GM18511 (cell line): ENCODE measurements around the gene CORO6.
"Not testable (repeated sequence)": the region's sequence is repeated elsewhere in the genome, so short reads cannot be mapped to it uniquely, and the experiment has no call there.

Experiments used
- ATAC-seq: cut with Tn5 transposase; IDR thresholded peaks from one replicate; pipeline ENCODE4 v1.9.1; 2021; ENCODE audit warnings: mild to moderate bottlenecking, moderate library complexity; ENCODE audit not compliant: unreplicated experiment

CORO6 gene

DNA sequence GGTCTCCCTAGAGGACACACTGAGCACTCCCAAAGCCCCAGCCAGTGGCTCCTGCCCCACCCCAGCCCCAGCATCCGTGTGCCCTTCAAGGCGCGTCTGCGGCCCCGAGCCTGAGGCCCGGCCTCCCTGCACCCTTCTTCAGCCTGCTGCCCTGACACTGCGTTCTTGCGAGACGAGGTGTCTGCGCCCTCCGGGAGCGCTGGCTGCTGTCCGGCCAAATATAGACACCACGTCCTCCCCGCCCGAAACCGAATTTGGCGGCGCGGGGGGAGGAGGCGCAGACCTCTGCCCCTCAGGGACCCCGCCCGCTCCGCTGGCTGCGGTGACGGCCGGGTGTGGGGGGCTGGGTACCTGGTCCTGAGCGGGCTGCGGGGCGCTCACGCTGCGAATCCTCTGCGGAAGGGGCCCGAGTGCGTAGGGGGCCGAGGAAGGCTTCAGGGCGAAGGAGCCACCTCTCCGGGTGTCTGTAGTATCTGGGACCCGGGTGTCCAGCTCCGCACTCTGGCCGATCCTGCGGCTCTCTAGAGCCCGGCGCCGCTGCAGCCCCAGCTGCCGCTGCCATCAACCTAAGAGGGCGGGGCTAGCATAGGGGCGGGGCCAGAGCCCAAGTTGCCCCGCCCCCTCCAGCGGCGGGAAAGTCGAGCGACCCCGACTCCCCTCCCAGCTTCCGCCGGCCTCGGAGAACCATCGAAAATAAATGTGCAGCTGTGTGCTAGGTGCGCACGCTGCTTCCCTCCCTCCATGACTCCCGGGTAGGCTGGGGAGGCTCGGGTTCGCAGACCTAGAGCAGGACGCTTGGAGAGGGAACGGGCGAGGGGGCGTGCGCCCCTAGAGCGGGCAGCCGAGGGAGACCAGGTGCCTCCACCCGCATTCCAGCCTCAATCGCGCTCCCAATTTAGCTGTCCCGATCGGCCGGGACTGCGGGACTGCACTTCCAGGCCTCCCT lies at the start of gene CORO6:
TSS of gene CORO6 (minus strand) at position 576 of the 946 bp plus-strand sequence. CDS start 1,491 bp downstream, outside the sequence.
- peak; percentile 61 for ATAC-seq

DNA sequence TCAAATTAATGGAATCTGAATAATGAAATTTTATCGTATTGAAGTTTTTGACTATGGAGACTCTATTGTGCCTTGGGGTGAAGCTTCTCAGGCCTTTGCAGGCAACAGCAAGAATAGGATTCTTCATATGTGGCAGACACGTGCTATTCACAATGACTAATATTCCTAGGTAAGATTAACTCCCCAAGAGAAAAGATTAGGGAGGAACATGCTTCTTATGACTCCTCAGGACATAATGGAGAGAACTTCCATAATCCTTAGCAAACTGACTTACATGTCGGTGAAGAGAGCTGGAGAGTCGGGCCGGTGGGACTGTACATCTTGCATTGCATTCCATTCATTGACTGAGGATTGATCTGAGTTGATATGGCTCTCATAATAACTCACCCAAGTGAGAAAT lies 48.9 kb upstream of the CORO6 start:
- ATAC-seq: no peak

DNA sequence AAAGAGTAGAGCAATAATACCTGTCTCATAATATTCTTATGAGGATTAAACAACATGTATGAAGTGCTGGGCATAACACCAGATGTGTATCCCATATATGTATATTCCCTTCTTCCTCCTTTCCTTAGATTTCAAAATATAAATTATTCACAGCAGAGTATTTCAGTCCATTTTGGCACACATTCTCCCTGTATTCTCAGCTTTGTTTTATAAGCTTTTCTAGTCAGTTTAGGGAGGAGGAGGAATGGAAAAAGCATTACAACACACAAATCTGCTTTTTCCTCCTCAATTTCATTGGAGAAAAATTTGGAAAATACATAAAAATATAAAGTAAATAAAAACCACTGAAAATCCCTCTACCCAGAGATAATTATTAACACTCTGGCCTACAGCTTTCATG lies 46.6 kb upstream of the CORO6 start:
- ATAC-seq: no peak

DNA sequence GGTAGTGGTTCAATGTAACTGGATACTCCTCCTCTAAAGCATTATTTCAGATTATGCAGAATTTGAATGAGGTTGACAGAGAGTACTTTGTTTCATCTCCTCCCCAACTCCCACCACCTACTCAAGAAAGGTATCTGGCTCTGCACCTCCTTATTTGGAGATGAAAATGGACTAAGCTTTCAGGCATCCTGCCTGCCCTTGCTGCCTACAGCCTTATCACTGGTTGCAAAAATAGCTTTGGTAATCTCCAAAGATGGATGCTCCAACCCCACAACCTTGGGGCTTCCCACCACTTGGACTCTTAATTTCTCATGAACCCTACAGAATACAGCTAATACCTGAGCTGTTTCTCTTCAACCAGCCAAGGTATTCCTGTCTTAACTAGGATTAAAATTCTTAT lies 45.3 kb upstream of the CORO6 start:
- ATAC-seq: no peak

GRCh38 chr17:29665481-29665810 lies 42.7 kb upstream of the CORO6 start:
- no peak for ATAC-seq

GRCh38 chr17:29664743-29665480 lies 42.2 kb upstream of the CORO6 start:
- ATAC-seq: no peak

- no peak for ATAC-seq
Observed at GRCh38 chr17:29663155-29663554, 40.4 kb upstream of the CORO6 start.

- no peak for ATAC-seq
Observed at GRCh38 chr17:29661213-29661612, 38.5 kb upstream of the CORO6 start.

GRCh38 chr17:29659155-29659554 lies 36.4 kb upstream of the CORO6 start:
- ATAC-seq: no peak

- no peak for ATAC-seq
Observed at GRCh38 chr17:29655323-29655722, 32.6 kb upstream of the CORO6 start.

DNA sequence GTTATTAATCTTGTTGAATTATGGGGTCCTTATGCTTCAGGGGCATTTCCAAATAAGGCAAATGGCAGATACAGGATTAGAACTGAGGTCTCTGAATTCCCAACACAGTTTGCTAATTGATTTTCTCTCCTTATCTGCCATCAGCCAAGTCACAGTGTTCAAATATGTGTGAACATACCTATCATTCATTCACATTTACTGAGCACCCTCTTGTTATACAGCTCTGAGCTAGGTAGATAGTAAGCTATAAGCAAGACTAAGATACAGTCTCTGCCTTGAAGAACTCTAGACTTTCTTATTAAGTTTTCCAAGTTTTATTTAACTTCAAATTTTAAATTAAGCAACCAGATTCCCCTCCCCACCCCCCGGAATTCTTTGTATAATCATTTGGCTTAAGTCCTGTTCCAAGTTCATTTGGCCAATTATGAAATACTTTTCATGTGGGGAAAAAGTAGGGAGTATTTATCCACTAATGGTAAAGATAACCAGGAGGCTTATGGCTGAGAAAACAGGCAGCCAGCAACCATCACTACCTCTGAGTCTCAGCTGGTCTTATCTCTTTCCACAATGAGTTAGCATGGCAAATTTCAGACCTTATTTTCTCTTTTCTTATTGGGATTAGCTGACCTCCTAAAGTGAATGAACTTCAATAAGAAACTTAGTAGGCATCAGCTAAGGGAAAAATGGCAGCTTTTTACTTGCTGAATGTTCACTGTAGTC lies 31.4 kb upstream of the CORO6 start:
- ATAC-seq: no peak

DNA sequence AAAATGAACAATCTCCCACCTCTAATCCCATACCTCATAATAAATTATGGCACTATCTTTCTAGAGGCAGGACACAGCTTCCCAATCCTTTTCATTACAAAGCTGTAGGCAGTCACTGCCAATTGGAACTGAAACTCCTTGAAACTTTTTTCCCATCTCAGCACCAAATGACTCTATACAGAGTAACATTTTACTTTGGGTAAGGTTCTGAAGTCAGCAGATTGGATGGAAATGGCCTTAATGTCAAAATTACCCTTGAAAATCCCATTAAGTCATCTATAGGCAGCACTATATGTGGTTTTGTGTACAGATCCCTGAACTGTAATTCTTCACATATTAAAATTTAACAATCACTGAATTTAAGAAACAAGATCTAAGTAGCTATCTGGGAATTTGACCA lies 30.3 kb upstream of the CORO6 start:
- ATAC-seq: no peak

DNA sequence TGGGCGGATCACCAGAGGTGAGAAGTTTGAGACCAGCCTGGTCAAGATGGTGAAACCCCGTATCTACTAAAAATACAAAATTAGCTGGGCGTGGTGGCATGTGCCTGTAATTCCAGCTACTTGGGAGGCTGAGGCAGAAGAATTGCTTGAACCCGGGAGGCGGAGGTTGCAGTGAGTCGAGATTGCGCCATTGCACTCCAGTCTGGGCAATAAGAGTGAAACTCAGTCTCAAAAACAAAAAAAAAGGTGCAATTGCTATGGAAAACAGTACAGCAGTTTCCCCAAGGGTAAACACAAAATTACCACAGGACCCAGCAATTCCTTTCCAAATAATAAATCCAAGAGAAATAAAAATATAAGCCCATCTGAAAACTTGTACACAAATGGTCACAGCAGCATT lies 29.2 kb upstream of the CORO6 start:
- ATAC-seq: not testable (repeated sequence)

DNA sequence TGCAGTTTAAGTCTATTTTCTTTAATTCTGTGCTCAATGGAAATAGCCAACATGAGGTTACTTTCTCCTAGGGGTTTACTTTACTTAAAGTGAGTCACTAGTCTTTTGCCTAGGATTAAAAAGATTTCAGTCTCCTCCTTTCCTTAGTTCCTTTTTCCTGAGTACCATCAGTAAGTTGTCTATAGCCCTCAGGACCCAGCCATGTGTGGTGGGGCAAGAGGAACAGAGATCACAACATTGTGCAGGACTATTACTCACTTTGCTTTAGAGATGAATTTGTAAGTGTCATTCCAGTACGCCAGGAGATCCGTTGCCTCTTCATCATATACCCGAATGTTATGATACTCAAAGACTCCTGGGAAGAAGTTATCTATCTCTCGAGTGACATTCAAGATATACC lies 27.7 kb upstream of the CORO6 start:
- no peak for ATAC-seq

- no peak for ATAC-seq
Observed at GRCh38 chr17:29649359-29649758, 26.6 kb upstream of the CORO6 start.

DNA sequence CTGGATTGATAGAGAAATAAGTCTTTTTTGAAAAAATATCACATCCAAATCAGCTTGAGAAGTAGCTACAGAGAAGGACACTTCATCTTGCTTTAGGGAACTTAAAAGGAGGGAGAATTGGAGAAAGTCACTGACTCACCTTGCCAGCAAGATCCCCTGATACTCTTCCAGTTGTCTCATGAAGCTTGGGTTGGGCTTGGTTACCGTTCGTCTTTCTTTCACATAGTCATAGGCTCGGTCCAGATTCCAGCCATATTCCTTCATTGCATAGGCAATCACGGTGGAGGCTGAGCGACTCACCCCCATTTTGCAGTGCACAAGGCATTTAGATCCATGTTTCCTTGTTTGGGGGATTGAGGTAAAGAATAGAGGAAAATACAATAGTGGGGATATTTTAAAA lies 25.3 kb upstream of the CORO6 start:
- no peak for ATAC-seq

GRCh38 chr17:29645515-29646051 lies 22.9 kb upstream of the CORO6 start:
- ATAC-seq: no peak

DNA sequence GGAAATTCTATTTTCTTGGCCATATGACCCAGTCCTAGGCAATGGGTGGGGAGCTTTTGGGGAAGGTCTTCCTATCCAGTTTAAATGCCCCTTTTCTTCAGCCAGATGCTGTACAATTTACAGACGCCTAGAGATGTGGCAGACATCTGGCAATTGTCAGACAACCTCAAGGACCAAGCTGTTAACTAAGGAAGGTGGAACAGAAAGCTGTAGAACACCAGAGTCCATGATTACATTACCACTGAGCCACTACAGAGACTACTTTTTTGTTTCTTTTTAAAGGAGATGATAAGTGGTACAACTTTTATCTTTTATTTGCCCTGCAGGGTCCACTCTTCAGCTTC lies 21.1 kb upstream of the CORO6 start:
- no peak for ATAC-seq

- no peak for ATAC-seq
Observed at GRCh38 chr17:29642171-29642611, 19.5 kb upstream of the CORO6 start.

DNA sequence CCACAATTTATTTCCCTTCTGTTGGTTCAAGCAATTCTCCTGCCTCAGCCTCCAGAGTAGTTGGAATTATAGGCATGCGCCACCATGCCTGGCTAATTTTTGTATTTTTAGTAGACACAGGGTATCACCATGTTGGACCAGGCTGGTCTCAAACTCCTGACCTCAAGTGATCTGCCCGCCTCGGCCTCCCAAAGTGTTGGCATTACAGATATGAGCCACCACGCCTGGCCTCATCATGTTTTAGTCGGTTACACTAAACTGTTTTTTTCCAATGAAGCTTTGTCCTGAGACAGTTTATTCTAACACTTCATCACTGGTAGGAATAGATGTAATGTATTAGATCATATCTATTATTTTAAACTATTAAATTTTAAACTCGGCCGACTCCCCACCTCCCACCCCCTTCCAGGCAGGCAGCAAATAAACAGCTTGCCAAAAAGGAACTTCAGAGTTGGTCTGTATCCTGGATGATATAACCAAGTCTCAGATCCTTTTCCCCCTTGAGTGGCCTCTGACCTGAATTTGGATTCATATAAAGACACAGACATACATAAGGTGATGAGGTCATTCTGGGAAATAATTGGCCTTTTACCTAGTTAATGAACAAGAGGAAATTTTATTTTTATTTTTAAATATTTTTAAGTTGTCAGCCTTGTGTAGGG lies 18.4 kb upstream of the CORO6 start:
- ATAC-seq: no peak

DNA sequence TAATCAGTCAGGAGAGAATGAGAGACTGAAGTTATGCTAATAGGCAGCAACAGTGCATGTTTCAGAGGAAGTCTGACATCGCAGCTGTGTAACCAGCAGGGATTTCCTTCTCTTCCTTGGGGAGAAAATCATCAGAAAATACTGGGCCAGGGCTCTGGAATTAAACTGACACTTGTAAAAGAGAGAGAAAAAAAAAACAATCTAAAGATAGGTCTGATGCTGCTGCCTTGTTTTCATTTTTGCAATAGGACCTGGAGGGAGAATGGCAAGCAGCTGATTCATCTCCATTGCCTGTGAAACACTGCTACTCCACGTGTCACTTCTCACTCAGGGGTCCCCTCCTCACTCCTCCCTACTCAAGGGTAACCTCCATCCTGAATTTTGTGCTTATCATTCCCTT lies 17.7 kb upstream of the CORO6 start:
- ATAC-seq: no peak
